ENCODE measurements around the gene MBD4. TPM values are rescaled to one million over a fixed set of nuclear protein-coding genes. Genes with fewer than 3 reads are reported as not detected.

MBD4 gene
- total RNA-seq, 1 experiment from 2014 or later: 40.1 TPM

- Mint-ChIP-seq H3K27me3 (ENCODE audit: low read depth) (no peaks in the 10 kb centered on the region), H3K4me3 (no peak overlapping the region), H3K4me1 (no peaks in the 10 kb centered on the region), H3K36me3 (ENCODE audit: insufficient read depth in 1 of 3, low read depth in 3 of 3) (no peaks in the 10 kb centered on the region; a peak in 2 of 7 replicates), H3K27ac (no peak overlapping the region), H3K9me3 (no peaks in the 10 kb centered on the region)
- DNase-seq: no peak
- no peak overlapping the region for H4K91ac ChIP-seq (ENCODE audit: insufficient read length, low read depth, low read length)
- H3K4me1 ChIP-seq (ENCODE audit: insufficient read depth, low read length): no peaks in the 10 kb centered on the region
- H3K27ac ChIP-seq (ENCODE audit: insufficient read length, low read depth, low read length): no peak overlapping the region
- no peaks in the 10 kb centered on the region for H3K27me3 ChIP-seq (ENCODE audit: insufficient read depth, low read length)
- WGBS (ENCODE audit: extremely low coverage, insufficient read length, low lambda C conversion rate): no CpG with 5 or more reads among the region's 4 CpGs
- H2BK12ac ChIP-seq (ENCODE audit: insufficient read length, low read depth, low read length): no peak overlapping the region
- no peak overlapping the region for H3T11ph ChIP-seq (ENCODE audit: low read length)
- no peak overlapping the region for H2BK5ac ChIP-seq (ENCODE audit: insufficient read length, low read length)
- H2BK20ac ChIP-seq (ENCODE audit: low read depth, low read length, poor library complexity, severe bottlenecking): no peak overlapping the region
- no peaks in the 10 kb centered on the region for H3K9me3 ChIP-seq (ENCODE audit: control insufficient read depth, low read depth, low read length)
- no peak overlapping the region for H2AFZ ChIP-seq (ENCODE audit: low read length)
- H3K23me2 ChIP-seq (ENCODE audit: insufficient read length, low read depth, low read length, poor library complexity, severe bottlenecking): no peaks in the 10 kb centered on the region
- H4K5ac ChIP-seq (ENCODE audit: insufficient read length, low read depth, low read length): no peak overlapping the region
- H3K79me1 ChIP-seq (ENCODE audit: insufficient read depth, low read depth, low read length, poor library complexity, severe bottlenecking): no peaks in the 10 kb centered on the region
- H3K18ac ChIP-seq (ENCODE audit: insufficient read length, low read depth, low read length): no peak overlapping the region
- no peak overlapping the region for H3K56ac ChIP-seq (ENCODE audit: insufficient read length, low read depth, low read length)
- H3K14ac ChIP-seq (ENCODE audit: insufficient read depth, low read length): no peak overlapping the region
- H3K4ac ChIP-seq (ENCODE audit: low read depth, low read length): no peak overlapping the region
- no peaks in the 10 kb centered on the region for H3K79me2 ChIP-seq (ENCODE audit: insufficient read depth, low read length)
- no peak overlapping the region for H2BK120ac ChIP-seq (ENCODE audit: low read depth, low read length, poor library complexity, severe bottlenecking)
- no peak overlapping the region for H3K23ac ChIP-seq (ENCODE audit: insufficient read length, low read depth, low read length)
- no peak overlapping the region for H4K8ac ChIP-seq (replicated peaks; ENCODE audit: insufficient read length, low read depth, low read length)
- no peak overlapping the region for H2AK5ac ChIP-seq (ENCODE audit: insufficient read length, low read length)
- H3K4me2 ChIP-seq (ENCODE audit: insufficient read depth, insufficient read length, low read length): no peak overlapping the region
- TF ChIP-seq CTCF (conservative IDR thresholded peaks at IDR 0.05): no peak
- H2BK15ac ChIP-seq (ENCODE audit: low read depth, low read length): no peak overlapping the region
- no peak overlapping the region for H3K9ac ChIP-seq (ENCODE audit: extremely low read depth, insufficient read length, low read length)
- no peaks in the 10 kb centered on the region for H4K20me1 ChIP-seq (ENCODE audit: control insufficient read depth, insufficient read depth, insufficient read length)
Measured at GRCh38 chr3:129463716-129464115, 24.0 kb upstream of the MBD4 start.

Data from H9 (cell line).